Measurements from ENCODE around the gene RLBP1.

DNA sequence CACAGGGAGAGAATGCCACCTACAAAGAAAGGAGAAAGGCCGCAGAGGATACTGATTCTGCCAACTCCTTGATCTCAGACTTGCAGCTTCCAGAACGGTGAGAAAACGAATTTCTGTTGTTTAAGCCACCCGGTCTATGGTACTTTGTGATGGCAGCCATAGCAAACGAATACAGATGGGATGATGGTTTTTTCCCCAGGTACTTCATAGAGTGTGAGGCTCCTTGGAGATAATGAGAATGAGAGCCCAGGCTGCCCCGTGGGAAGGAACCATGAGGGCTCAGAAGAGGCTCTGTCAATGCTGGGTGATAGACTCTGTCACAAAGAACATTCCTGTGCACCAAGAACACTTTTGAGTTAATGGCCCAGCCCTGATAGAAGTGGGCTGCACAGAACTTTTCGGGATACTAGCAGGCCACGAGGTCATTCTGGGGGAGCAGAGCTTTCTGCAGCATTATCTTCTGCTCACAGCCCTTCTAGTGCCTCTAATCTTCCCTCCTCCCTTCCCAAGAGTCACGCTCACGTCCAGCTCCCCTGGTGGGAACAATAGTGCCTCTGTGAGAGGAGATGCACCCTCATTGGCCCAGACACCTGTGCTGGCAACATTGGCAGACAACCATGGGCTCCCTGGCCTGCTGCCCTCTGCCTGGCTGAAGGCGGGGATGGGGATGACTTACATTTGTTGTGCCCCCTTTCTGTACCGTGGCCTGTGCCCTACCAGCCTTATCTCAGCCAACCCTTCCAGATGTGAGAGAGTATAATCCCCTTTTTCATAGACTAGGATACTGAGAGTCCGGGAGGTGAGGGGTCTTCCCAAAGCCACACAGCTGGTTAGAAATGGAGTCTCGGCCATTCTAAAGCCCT, 5.2 kb upstream of the RLBP1 start:
- TF ChIP-seq, protein P1, sequence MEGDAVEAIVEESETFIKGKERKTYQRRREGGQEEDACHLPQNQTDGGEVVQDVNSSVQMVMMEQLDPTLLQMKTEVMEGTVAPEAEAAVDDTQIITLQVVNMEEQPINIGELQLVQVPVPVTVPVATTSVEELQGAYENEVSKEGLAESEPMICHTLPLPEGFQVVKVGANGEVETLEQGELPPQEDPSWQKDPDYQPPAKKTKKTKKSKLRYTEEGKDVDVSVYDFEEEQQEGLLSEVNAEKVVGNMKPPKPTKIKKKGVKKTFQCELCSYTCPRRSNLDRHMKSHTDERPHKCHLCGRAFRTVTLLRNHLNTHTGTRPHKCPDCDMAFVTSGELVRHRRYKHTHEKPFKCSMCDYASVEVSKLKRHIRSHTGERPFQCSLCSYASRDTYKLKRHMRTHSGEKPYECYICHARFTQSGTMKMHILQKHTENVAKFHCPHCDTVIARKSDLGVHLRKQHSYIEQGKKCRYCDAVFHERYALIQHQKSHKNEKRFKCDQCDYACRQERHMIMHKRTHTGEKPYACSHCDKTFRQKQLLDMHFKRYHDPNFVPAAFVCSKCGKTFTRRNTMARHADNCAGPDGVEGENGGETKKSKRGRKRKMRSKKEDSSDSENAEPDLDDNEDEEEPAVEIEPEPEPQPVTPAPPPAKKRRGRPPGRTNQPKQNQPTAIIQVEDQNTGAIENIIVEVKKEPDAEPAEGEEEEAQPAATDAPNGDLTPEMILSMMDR (IDR thresholded peaks at IDR 0.05; ENCODE audit: borderline replicate concordance, extremely low read depth, low read length, poor library complexity, severe bottlenecking): no peak
- TF ChIP-seq EZH2 (IDR thresholded peaks at IDR 0.05; ENCODE audit: borderline replicate concordance, low read depth, low read length, severe bottlenecking): no peak
